Panc1 (cell line): ENCODE measurements around the gene FOSB. TPM values are rescaled to one million over a fixed set of nuclear protein-coding genes. Genes with fewer than 3 reads are reported as not detected.

Source experiments
- ATAC-seq: fragments of 200-7000 bp; cut with Tn5 transposase; 2 replicates; pipeline ENCODE4 v1.9.1; 2020; ENCODE audit warnings: mild to moderate bottlenecking, moderate library complexity
- BruUV-seq: library from RNA; stranded (reverse); fragments of 400-500 nt; replicated peaks from 2 replicates; lab custom pipeline; 2021; lab: Mats Ljungman, UMichigan
- CTCF ChIA-PET: fragments of 300-600 bp; sonication (Branson Sonifier 250); formaldehyde crosslinking; loops from one replicate; lab custom pipeline; 2022; ENCODE audit warnings: antibody characterized with exemption; lab: Charles Lee
- POLR2A ChIA-PET: fragments of 300-600 bp; sonication (Branson Sonifier 250); formaldehyde crosslinking; loops from one replicate; lab custom pipeline; 2022; ENCODE audit warnings: antibody characterized with exemption; lab: Charles Lee
- DNase-seq: peaks from one replicate; pipeline ENCODE4 v3.0.0-alpha.2; 2010; ENCODE audit warnings: low read depth, low spot score
- H3K27ac ChIP-seq: 2 replicates; pipeline ENCODE4 v1.5.1; 2011; ENCODE audit warnings: mild to moderate bottlenecking, low read length, inconsistent platforms
- H3K27me3 ChIP-seq: fragments of 200-500 bp; sonication (Bioruptor generic); 2 replicates; pipeline ENCODE4 v1.6.0; 2014; ENCODE audit warnings: low read length, inconsistent platforms; ENCODE audit not compliant: control insufficient read depth, insufficient read depth
- H3K36me3 ChIP-seq: fragments of 200-500 bp; sonication (Bioruptor generic); 2 replicates; pipeline ENCODE4 v1.5.1; 2014; ENCODE audit warnings: inconsistent platforms, mild to moderate bottlenecking, low read length, moderate library complexity; ENCODE audit not compliant: control insufficient read depth, insufficient read depth
- H3K4me1 ChIP-seq: 2 replicates; pipeline ENCODE4 v1.5.1; 2011; ENCODE audit warnings: inconsistent platforms, mild to moderate bottlenecking, low read length, moderate library complexity; ENCODE audit not compliant: control insufficient read depth, insufficient read depth
- H3K4me3 ChIP-seq, 2 experiments: 2 replicates each; pipeline ENCODE4 v1.5.1; 2011 to 2012; ENCODE audit warnings: low read depth in 2 of 2, low read length in 2 of 2, mild to moderate bottlenecking in 2 of 2, inconsistent platforms in 1 of 2, moderate library complexity in 1 of 2
- H3K9me3 ChIP-seq: fragments of 200-500 bp; sonication (Bioruptor generic); 2 replicates; pipeline ENCODE4 v1.5.1; 2014; ENCODE audit warnings: low read depth, mild to moderate bottlenecking, inconsistent platforms, low read length, moderate library complexity; ENCODE audit not compliant: control insufficient read depth, insufficient read depth
- POLR2AphosphoS5 ChIP-seq: IDR thresholded peaks from 2 replicates; pipeline ENCODE4 v1.6.1; 2012; ENCODE audit warnings: mild to moderate bottlenecking, low read depth, low read length, moderate library complexity
- SIN3A ChIP-seq: IDR thresholded peaks from 2 replicates; pipeline ENCODE4 v1.6.1; 2012; ENCODE audit warnings: low read depth, mild to moderate bottlenecking, low read length, moderate library complexity, borderline replicate concordance; ENCODE audit not compliant: insufficient read depth
- TCF7L2 ChIP-seq: IDR thresholded peaks from 2 replicates; pipeline ENCODE4 v1.6.1; 2011; ENCODE audit warnings: mild to moderate bottlenecking, low read depth, low read length, inconsistent platforms
- in situ Hi-C: cut with HindIII; loops from 2 replicates; pipeline ENCODE4 v1.10.0; 2016; ENCODE audit warnings: low sequenced_read_pairs, low pct_unique_long_range_greater_than_20kb
- intact Hi-C: fragments of 100-400 bp; cut with micrococcal nuclease; formaldehyde crosslinking; loops from one replicate; pipeline ENCODE4 v1.10.0; 2022; ENCODE audit not compliant: unreplicated experiment
- total RNA-seq: library from RNA; stranded (reverse); gene quantifications from one replicate; pipeline ENCODE4 v1.2.1, GENCODE V29; 2021; ENCODE audit not compliant: unreplicated experiment
- TF ChIP-seq, protein P1 (sequence below), 2 experiments: IDR thresholded peaks; 2 replicates each; pipeline ENCODE4 v1.6.1; 2011 to 2012; ENCODE audit warnings: low read depth in 2 of 2, control low read depth in 1 of 2, low read length in 1 of 2, mild to moderate bottlenecking in 1 of 2, moderate library complexity in 1 of 2; ENCODE audit not compliant: insufficient read depth in 1 of 2
- TF ChIP-seq, protein P2 (sequence below): fragments of 450-650 bp; IDR thresholded peaks from 2 replicates; pipeline ENCODE4 v1.5.1; 2017; ENCODE audit warnings: mild to moderate bottlenecking

The FOSB gene
- total RNA-seq, 1 experiment from 2014 or later: 13.4 TPM

DNA sequence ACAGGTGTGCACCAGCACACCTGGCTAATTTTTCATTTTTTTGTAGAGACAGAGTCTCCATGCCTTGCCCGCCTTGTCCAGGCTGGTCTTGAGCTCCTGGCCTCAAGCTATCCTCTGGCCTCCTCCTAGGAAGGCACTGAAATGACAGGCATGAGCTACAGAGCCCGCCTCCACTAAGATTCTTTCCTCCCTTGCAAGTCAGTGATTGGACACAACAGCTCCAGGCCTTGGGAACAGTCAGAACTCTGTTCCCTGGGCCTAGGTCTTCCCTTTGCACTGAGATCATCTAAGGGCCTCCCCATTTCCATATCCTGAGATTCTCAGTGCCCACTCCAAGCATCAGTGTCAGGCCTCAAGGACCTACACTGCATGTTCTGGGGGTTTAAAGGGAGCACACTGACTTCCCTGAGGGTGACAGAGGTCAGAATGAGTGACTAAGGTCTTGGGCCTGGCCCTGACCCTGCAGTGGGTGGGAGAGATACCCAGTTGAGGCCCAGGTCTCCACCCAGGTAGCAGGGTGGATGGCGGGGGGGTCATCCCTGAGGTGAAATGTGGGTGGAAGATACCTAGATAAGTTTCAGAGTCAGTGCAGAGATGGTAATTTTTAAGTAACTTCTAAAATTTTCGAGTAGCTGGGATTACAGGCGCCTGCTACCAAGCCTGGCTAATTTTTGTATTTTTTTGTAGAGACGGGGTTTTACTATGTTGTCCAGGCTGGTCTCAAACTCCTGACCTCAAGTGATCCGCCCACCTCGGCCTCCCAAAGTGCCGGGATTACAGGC is 26.7 kb upstream of the FOSB start:
- H3K36me3 ChIP-seq: no peaks in the 10 kb centered on the region
- no peaks in the 10 kb centered on the region for H3K27me3 ChIP-seq
- H3K9me3 ChIP-seq: no peaks in the 10 kb centered on the region
- BruUV-seq: no TSS peak
- DNase-seq (no peak), ATAC-seq (peak; percentile 50; the same call in 1 of the 2 replicates)
- H3K27ac ChIP-seq: no peak overlapping the region
- peaks cover 8% of the 10 kb centered on the region for H3K4me1 ChIP-seq
- in situ Hi-C loops (no loop called here), intact Hi-C loops (no loop called here)
- CTCF ChIA-PET: interaction anchor here (1.5 kb wide), 2 partner anchors 37 to 44 kb away, joined by 4 to 8 read pairs; no protein-coding TSS in a partner anchor
- no peak overlapping the region for H3K4me3 ChIP-seq
- TF ChIP-seq TCF7L2 (no peak), POLR2AphosphoS5 (no peak)
- TF ChIP-seq, protein P1, sequence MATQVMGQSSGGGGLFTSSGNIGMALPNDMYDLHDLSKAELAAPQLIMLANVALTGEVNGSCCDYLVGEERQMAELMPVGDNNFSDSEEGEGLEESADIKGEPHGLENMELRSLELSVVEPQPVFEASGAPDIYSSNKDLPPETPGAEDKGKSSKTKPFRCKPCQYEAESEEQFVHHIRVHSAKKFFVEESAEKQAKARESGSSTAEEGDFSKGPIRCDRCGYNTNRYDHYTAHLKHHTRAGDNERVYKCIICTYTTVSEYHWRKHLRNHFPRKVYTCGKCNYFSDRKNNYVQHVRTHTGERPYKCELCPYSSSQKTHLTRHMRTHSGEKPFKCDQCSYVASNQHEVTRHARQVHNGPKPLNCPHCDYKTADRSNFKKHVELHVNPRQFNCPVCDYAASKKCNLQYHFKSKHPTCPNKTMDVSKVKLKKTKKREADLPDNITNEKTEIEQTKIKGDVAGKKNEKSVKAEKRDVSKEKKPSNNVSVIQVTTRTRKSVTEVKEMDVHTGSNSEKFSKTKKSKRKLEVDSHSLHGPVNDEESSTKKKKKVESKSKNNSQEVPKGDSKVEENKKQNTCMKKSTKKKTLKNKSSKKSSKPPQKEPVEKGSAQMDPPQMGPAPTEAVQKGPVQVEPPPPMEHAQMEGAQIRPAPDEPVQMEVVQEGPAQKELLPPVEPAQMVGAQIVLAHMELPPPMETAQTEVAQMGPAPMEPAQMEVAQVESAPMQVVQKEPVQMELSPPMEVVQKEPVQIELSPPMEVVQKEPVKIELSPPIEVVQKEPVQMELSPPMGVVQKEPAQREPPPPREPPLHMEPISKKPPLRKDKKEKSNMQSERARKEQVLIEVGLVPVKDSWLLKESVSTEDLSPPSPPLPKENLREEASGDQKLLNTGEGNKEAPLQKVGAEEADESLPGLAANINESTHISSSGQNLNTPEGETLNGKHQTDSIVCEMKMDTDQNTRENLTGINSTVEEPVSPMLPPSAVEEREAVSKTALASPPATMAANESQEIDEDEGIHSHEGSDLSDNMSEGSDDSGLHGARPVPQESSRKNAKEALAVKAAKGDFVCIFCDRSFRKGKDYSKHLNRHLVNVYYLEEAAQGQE (IDR thresholded peaks at IDR 0.05; ENCODE audit: insufficient read depth in 1 of 2, low read depth in 2 of 2, low read length in 1 of 2): no peak
- POLR2A ChIA-PET: interaction anchor here (0.9 to 1.0 kb wide), 2 partner anchors 27 to 35 kb away, joined by 3 to 4 read pairs; partner anchors contain the start of gene FOSB

DNA sequence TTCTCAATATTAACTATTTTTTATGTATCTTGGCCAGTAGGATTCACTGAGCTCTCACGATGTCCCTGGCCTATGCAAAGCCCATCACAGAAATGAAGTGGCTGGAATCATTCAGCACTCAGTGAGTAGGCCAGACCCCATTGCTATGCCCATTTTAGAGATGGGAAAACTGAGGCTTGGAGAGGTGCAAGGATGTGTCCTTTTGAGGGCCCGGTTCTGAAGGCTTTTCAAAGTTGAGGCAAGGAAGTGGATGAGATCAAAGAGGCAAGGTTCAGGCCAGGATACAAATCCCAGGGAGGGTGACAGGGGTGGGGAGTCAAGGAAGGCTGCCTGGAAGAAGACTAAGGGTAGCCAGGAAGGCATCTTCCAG is 25.4 kb upstream of the FOSB start:
- no peak for DNase-seq
- no peaks in the 10 kb centered on the region for H3K27me3 ChIP-seq
- H3K27ac ChIP-seq: no peak overlapping the region
- no peaks in the 10 kb centered on the region for H3K36me3 ChIP-seq
- no peaks in the 10 kb centered on the region for H3K9me3 ChIP-seq
- H3K4me1 ChIP-seq: peaks cover 8% of the 10 kb centered on the region
- ATAC-seq: no peak
- ChIA-PET CTCF (no interaction called here), POLR2A (no interaction called here)
- TF ChIP-seq TCF7L2: no peak
- TF ChIP-seq SIN3A: no peak
- TF ChIP-seq, protein P2, sequence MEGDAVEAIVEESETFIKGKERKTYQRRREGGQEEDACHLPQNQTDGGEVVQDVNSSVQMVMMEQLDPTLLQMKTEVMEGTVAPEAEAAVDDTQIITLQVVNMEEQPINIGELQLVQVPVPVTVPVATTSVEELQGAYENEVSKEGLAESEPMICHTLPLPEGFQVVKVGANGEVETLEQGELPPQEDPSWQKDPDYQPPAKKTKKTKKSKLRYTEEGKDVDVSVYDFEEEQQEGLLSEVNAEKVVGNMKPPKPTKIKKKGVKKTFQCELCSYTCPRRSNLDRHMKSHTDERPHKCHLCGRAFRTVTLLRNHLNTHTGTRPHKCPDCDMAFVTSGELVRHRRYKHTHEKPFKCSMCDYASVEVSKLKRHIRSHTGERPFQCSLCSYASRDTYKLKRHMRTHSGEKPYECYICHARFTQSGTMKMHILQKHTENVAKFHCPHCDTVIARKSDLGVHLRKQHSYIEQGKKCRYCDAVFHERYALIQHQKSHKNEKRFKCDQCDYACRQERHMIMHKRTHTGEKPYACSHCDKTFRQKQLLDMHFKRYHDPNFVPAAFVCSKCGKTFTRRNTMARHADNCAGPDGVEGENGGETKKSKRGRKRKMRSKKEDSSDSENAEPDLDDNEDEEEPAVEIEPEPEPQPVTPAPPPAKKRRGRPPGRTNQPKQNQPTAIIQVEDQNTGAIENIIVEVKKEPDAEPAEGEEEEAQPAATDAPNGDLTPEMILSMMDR: no peak
- TF ChIP-seq, protein P1 (IDR thresholded peaks at IDR 0.05; ENCODE audit: insufficient read depth in 1 of 2, low read depth in 2 of 2, low read length in 1 of 2): no peak
- no peak for TF ChIP-seq POLR2AphosphoS5
- no peak overlapping the region for H3K4me3 ChIP-seq
- in situ Hi-C loops: no loop called here
- BruUV-seq: no TSS peak
- intact Hi-C loops: no loop called here
